Erythroblast (primary cell): ENCODE data around the gene CAMK1D.

ENCODE experiments used
- GATA1 ChIP-seq: IDR thresholded peaks from 2 replicates; pipeline ENCODE4 v1.6.1; 2011; ENCODE audit warnings: low read depth, mild to moderate bottlenecking, control low read depth, low read length, moderate library complexity
- POLR2A ChIP-seq: IDR thresholded peaks from 2 replicates; pipeline ENCODE4 v1.6.1; 2011; ENCODE audit warnings: mild to moderate bottlenecking, low read length

DNA sequence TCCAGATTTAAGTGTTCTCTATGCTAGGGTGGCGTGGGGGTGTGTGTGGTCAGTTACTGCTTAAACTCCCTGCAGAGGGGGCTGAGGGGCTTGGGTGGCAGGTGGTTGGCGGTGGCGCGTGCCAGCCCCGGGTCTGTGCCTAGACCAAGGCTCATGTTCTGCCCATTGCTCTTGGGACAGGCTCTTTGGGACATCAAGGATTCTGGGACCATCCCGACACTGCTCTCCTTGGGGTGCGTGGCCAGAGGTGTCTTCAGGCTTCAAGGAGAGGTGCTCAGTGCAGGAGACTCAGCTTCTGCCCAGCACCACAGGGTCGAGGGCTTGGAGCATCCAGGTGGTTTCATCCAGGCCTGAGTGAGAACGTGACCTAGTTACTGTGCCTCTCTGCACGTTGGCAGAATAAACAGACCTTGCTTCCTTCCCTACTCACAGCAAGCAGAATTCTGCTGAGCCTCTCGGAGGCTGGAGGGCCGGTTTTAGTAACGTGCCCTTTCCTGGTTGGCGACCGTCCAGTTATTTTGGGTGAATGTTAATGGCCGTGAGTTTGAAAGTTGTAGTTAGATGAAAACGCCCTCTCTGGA is 39.9 kb downstream of the CAMK1D start:
- TF ChIP-seq POLR2A (no peak), GATA1 (no peak)
